HEK293 (cell line): Measurements from ENCODE around the gene TAS1R2.

Source experiments
- BCL11B ChIP-seq: fragments of 450-650 bp; formaldehyde crosslinking; IDR thresholded peaks from 2 replicates; pipeline ENCODE4 v1.5.1; 2016; ENCODE audit warnings: low read depth, missing biosample characterization, missing genetic modification characterization
- WT1 ChIP-seq: fragments of 450-650 bp; formaldehyde crosslinking; IDR thresholded peaks from 2 replicates; pipeline ENCODE4 v1.5.1; 2016; ENCODE audit warnings: missing biosample characterization, missing genetic modification characterization
- ZBTB7A ChIP-seq: fragments of 450-650 bp; formaldehyde crosslinking; IDR thresholded peaks from 2 replicates; pipeline ENCODE4 v1.5.1; 2016; ENCODE audit warnings: low read depth, missing biosample characterization, missing genetic modification characterization
- ZFP37 ChIP-seq: fragments of 450-650 bp; formaldehyde crosslinking; IDR thresholded peaks from 2 replicates; pipeline ENCODE4 v1.5.1; 2016; ENCODE audit warnings: missing biosample characterization, missing genetic modification characterization
- TF ChIP-seq, protein P1 (sequence below): fragments of 450-650 bp; formaldehyde crosslinking; IDR thresholded peaks from 2 replicates; pipeline ENCODE4 v1.5.1; 2016; ENCODE audit warnings: missing biosample characterization, missing genetic modification characterization
- TF ChIP-seq, protein P2 (sequence below): fragments of 450-650 bp; formaldehyde crosslinking; IDR thresholded peaks from 2 replicates; pipeline ENCODE4 v1.5.1; 2016; ENCODE audit warnings: missing biosample characterization, missing genetic modification characterization

GRCh38 chr1:18902523-18903290 lies 43.2 kb upstream of the TAS1R2 start, which contains the start of gene ALDH4A1:
- TF ChIP-seq BCL11B (tag by site-specific recombination) (no peak), WT1 (tag by site-specific recombination) (no peak), ZFP37 (tag by site-specific recombination) (no peak; the same call in 1 of the 2 replicates), ZBTB7A (tag by site-specific recombination) (no peak)
- TF ChIP-seq, protein P1, sequence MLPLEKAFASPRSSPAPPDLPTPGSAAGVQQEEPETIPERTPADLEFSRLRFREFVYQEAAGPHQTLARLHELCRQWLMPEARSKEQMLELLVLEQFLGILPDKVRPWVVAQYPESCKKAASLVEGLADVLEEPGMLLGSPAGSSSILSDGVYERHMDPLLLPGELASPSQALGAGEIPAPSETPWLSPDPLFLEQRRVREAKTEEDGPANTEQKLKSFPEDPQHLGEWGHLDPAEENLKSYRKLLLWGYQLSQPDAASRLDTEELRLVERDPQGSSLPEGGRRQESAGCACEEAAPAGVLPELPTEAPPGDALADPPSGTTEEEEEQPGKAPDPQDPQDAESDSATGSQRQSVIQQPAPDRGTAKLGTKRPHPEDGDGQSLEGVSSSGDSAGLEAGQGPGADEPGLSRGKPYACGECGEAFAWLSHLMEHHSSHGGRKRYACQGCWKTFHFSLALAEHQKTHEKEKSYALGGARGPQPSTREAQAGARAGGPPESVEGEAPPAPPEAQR (tag by site-specific recombination) = 0 out of 2 replicates have a peak, but pooled peaks have one; percentile 51
- TF ChIP-seq, protein P2, sequence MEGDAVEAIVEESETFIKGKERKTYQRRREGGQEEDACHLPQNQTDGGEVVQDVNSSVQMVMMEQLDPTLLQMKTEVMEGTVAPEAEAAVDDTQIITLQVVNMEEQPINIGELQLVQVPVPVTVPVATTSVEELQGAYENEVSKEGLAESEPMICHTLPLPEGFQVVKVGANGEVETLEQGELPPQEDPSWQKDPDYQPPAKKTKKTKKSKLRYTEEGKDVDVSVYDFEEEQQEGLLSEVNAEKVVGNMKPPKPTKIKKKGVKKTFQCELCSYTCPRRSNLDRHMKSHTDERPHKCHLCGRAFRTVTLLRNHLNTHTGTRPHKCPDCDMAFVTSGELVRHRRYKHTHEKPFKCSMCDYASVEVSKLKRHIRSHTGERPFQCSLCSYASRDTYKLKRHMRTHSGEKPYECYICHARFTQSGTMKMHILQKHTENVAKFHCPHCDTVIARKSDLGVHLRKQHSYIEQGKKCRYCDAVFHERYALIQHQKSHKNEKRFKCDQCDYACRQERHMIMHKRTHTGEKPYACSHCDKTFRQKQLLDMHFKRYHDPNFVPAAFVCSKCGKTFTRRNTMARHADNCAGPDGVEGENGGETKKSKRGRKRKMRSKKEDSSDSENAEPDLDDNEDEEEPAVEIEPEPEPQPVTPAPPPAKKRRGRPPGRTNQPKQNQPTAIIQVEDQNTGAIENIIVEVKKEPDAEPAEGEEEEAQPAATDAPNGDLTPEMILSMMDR (tag by site-specific recombination) = no peak
